ENCODE measurements around the gene ERN1.

ERN1 gene

GRCh38 chr17:64080174-64080618, 49.7 kb downstream of the ERN1 start:
- Histone ChIP-seq H3K27ac (ENCODE audit: low read depth, low read length) (no peak overlapping the region), H3K4me3 (ENCODE audit: low read length) (no peak overlapping the region), H3K4me1 (ENCODE audit: control insufficient read depth, insufficient read depth, low read length) (no peaks in the 10 kb centered on the region)

GRCh38 chr17:64077379-64077778, 52.6 kb downstream of the ERN1 start:
- H3K4me3 ChIP-seq (ENCODE audit: low read length): no peak overlapping the region
- no peaks in the 10 kb centered on the region for H3K27me3 ChIP-seq (ENCODE audit: control insufficient read depth, insufficient read depth, low read length)
- H3K27ac ChIP-seq (ENCODE audit: low read depth, low read length): no peak overlapping the region
- no peaks in the 10 kb centered on the region for H3K36me3 ChIP-seq (ENCODE audit: control insufficient read depth, insufficient read depth, low read length)
- no peak overlapping the region for H3K9ac ChIP-seq (ENCODE audit: low read length)
- H3K4me1 ChIP-seq (ENCODE audit: control insufficient read depth, insufficient read depth, low read length): no peaks in the 10 kb centered on the region

More at GRCh38 chr17:64080174-64080618, 49.7 kb downstream of the ERN1 start:
- no peaks in the 10 kb centered on the region for H3K36me3 ChIP-seq (ENCODE audit: control insufficient read depth, insufficient read depth, low read length)
- no peak overlapping the region for H3K9ac ChIP-seq (ENCODE audit: low read length)
- H3K27me3 ChIP-seq (ENCODE audit: control insufficient read depth, insufficient read depth, low read length): no peaks in the 10 kb centered on the region

GRCh38 chr17:64075913-64076312, 54.0 kb downstream of the ERN1 start:
- Histone ChIP-seq H3K4me1 (ENCODE audit: control insufficient read depth, insufficient read depth, low read length) (no peaks in the 10 kb centered on the region), H3K36me3 (ENCODE audit: control insufficient read depth, insufficient read depth, low read length) (peaks cover 8% of the 10 kb centered on the region), H3K9ac (ENCODE audit: low read length) (no peak overlapping the region), H3K27me3 (ENCODE audit: control insufficient read depth, insufficient read depth, low read length) (no peaks in the 10 kb centered on the region), H3K27ac (ENCODE audit: low read depth, low read length) (no peak overlapping the region), H3K4me3 (ENCODE audit: low read length) (no peak overlapping the region)

GRCh38 chr17:64074704-64075426, 55.1 kb downstream of the ERN1 start:
- Histone ChIP-seq H3K4me1 (ENCODE audit: control insufficient read depth, insufficient read depth, low read length) (no peaks in the 10 kb centered on the region), H3K27ac (ENCODE audit: low read depth, low read length) (no peak overlapping the region), H3K9ac (ENCODE audit: low read length) (no peak overlapping the region), H3K4me3 (ENCODE audit: low read length) (no peak overlapping the region), H3K27me3 (ENCODE audit: control insufficient read depth, insufficient read depth, low read length) (no peaks in the 10 kb centered on the region), H3K36me3 (ENCODE audit: control insufficient read depth, insufficient read depth, low read length) (peaks cover 14% of the 10 kb centered on the region)

- Histone ChIP-seq H3K9ac (ENCODE audit: low read length) (no peak overlapping the region), H3K27ac (ENCODE audit: low read depth, low read length) (no peak overlapping the region), H3K4me1 (ENCODE audit: control insufficient read depth, insufficient read depth, low read length) (no peaks in the 10 kb centered on the region), H3K4me3 (ENCODE audit: low read length) (no peak overlapping the region), H3K27me3 (ENCODE audit: control insufficient read depth, insufficient read depth, low read length) (no peaks in the 10 kb centered on the region), H3K36me3 (ENCODE audit: control insufficient read depth, insufficient read depth, low read length) (peaks cover 20% of the 10 kb centered on the region)
These were observed 55.9 kb downstream of the ERN1 start for GRCh38 chr17:64073771-64074703.

- H3K4me3 ChIP-seq (ENCODE audit: low read length): no peak overlapping the region
- H3K9ac ChIP-seq (ENCODE audit: low read length): no peak overlapping the region
- peaks cover 26% of the 10 kb centered on the region for H3K36me3 ChIP-seq (ENCODE audit: control insufficient read depth, insufficient read depth, low read length)
- no peaks in the 10 kb centered on the region for H3K27me3 ChIP-seq (ENCODE audit: control insufficient read depth, insufficient read depth, low read length)
- no peak overlapping the region for H3K27ac ChIP-seq (ENCODE audit: low read depth, low read length)
- H3K4me1 ChIP-seq (ENCODE audit: control insufficient read depth, insufficient read depth, low read length): no peaks in the 10 kb centered on the region
These were observed 58.8 kb downstream of the ERN1 start for GRCh38 chr17:64071111-64071510.

GRCh38 chr17:64070213-64070612, 59.7 kb downstream of the ERN1 start:
- H3K36me3 ChIP-seq (ENCODE audit: control insufficient read depth, insufficient read depth, low read length): peaks cover 28% of the 10 kb centered on the region

GRCh38 chr17:64069143-64069542, 60.8 kb downstream of the ERN1 start:
- Histone ChIP-seq H3K27me3 (ENCODE audit: control insufficient read depth, insufficient read depth, low read length) (no peaks in the 10 kb centered on the region), H3K36me3 (ENCODE audit: control insufficient read depth, insufficient read depth, low read length) (peaks cover 30% of the 10 kb centered on the region), H3K4me3 (ENCODE audit: low read length) (no peak overlapping the region), H3K27ac (ENCODE audit: low read depth, low read length) (no peak overlapping the region), H3K9ac (ENCODE audit: low read length) (no peak overlapping the region), H3K4me1 (ENCODE audit: control insufficient read depth, insufficient read depth, low read length) (no peaks in the 10 kb centered on the region)

More at GRCh38 chr17:64070213-64070612, 59.7 kb downstream of the ERN1 start:
- H3K4me1 ChIP-seq (ENCODE audit: control insufficient read depth, insufficient read depth, low read length): no peaks in the 10 kb centered on the region
- no peaks in the 10 kb centered on the region for H3K27me3 ChIP-seq (ENCODE audit: control insufficient read depth, insufficient read depth, low read length)
- H3K27ac ChIP-seq (ENCODE audit: low read depth, low read length): no peak overlapping the region
- H3K4me3 ChIP-seq (ENCODE audit: low read length): no peak overlapping the region
- H3K9ac ChIP-seq (ENCODE audit: low read length): no peak overlapping the region

GRCh38 chr17:64067657-64068056, 62.3 kb downstream of the ERN1 start:
- no peak overlapping the region for H3K27ac ChIP-seq (ENCODE audit: low read depth, low read length)
- no peaks in the 10 kb centered on the region for H3K4me1 ChIP-seq (ENCODE audit: control insufficient read depth, insufficient read depth, low read length)
- H3K27me3 ChIP-seq (ENCODE audit: control insufficient read depth, insufficient read depth, low read length): no peaks in the 10 kb centered on the region
- peaks cover 30% of the 10 kb centered on the region for H3K36me3 ChIP-seq (ENCODE audit: control insufficient read depth, insufficient read depth, low read length)
- H3K9ac ChIP-seq (ENCODE audit: low read length): no peak overlapping the region
- H3K4me3 ChIP-seq (ENCODE audit: low read length): no peak overlapping the region

- Histone ChIP-seq H3K36me3 (ENCODE audit: control insufficient read depth, insufficient read depth, low read length) (peaks cover 27% of the 10 kb centered on the region), H3K27ac (ENCODE audit: low read depth, low read length) (no peak overlapping the region), H3K4me3 (ENCODE audit: low read length) (no peak overlapping the region)
These were observed 63.2 kb downstream of the ERN1 start for GRCh38 chr17:64066716-64067115.

GRCh38 chr17:64065161-64065560, 64.8 kb downstream of the ERN1 start:
- H3K36me3 ChIP-seq (ENCODE audit: control insufficient read depth, insufficient read depth, low read length): peaks cover 28% of the 10 kb centered on the region
- no peaks in the 10 kb centered on the region for H3K27me3 ChIP-seq (ENCODE audit: control insufficient read depth, insufficient read depth, low read length)
- no peak overlapping the region for H3K9ac ChIP-seq (ENCODE audit: low read length)
- H3K4me3 ChIP-seq (ENCODE audit: low read length): no peak overlapping the region
- H3K27ac ChIP-seq (ENCODE audit: low read depth, low read length): no peak overlapping the region
- no peaks in the 10 kb centered on the region for H3K4me1 ChIP-seq (ENCODE audit: control insufficient read depth, insufficient read depth, low read length)

More at GRCh38 chr17:64066716-64067115, 63.2 kb downstream of the ERN1 start:
- Histone ChIP-seq H3K27me3 (ENCODE audit: control insufficient read depth, insufficient read depth, low read length) (no peaks in the 10 kb centered on the region), H3K4me1 (ENCODE audit: control insufficient read depth, insufficient read depth, low read length) (no peaks in the 10 kb centered on the region), H3K9ac (ENCODE audit: low read length) (no peak overlapping the region)

GRCh38 chr17:64064331-64064730, 65.6 kb downstream of the ERN1 start:
- Histone ChIP-seq H3K4me3 (ENCODE audit: low read length) (no peak overlapping the region), H3K4me1 (ENCODE audit: control insufficient read depth, insufficient read depth, low read length) (no peaks in the 10 kb centered on the region), H3K27me3 (ENCODE audit: control insufficient read depth, insufficient read depth, low read length) (no peaks in the 10 kb centered on the region), H3K36me3 (ENCODE audit: control insufficient read depth, insufficient read depth, low read length) (peaks cover 20% of the 10 kb centered on the region), H3K27ac (ENCODE audit: low read depth, low read length) (no peak overlapping the region), H3K9ac (ENCODE audit: low read length) (no peak overlapping the region)

All from rectal smooth muscle tissue (tissue), 1 donor.